SK-N-SH (cell line): Measurements from ENCODE around the gene CCNY.

Source experiments
- CHD2 ChIP-seq: fragments of 150-350 bp; IDR thresholded peaks from 2 replicates; pipeline ENCODE4 v1.6.1; 2018; ENCODE audit warnings: low read length; ENCODE audit not compliant: partially characterized antibody
- ELF1 ChIP-seq: IDR thresholded peaks from 2 replicates; pipeline ENCODE4 v1.4.0; 2012
- EZH2phosphoT487 ChIP-seq: fragments of 200-600 bp; sonication (generic); IDR thresholded peaks from 2 replicates; pipeline ENCODE4 v1.6.1; 2017; ENCODE audit warnings: low read depth, mixed run types, mild to moderate bottlenecking, antibody characterized with exemption, moderate library complexity, borderline replicate concordance
- GABPA ChIP-seq: IDR thresholded peaks from 2 replicates; pipeline ENCODE4 v1.4.0; 2012; ENCODE audit warnings: low read depth, mild to moderate bottlenecking
- MEF2A ChIP-seq: IDR thresholded peaks from 2 replicates; pipeline ENCODE4 v1.4.0; 2012; ENCODE audit warnings: low read depth, borderline replicate concordance
- MXI1 ChIP-seq: IDR thresholded peaks from 2 replicates; pipeline ENCODE4 v1.6.1; 2012; ENCODE audit warnings: mild to moderate bottlenecking, low read depth, low read length, improper control_type of control experiment
- RAD21 ChIP-seq: IDR thresholded peaks from 2 replicates; pipeline ENCODE4 v1.6.1; 2012; ENCODE audit warnings: mild to moderate bottlenecking, low read length
- SMC3 ChIP-seq: IDR thresholded peaks from 2 replicates; pipeline ENCODE4 v1.6.1; 2012; ENCODE audit warnings: low read depth, low read length, improper control_type of control experiment
- TEAD4 ChIP-seq: IDR thresholded peaks from 2 replicates; pipeline ENCODE4 v1.4.0; 2012; ENCODE audit warnings: mild to moderate bottlenecking, borderline replicate concordance; ENCODE audit not compliant: insufficient read depth
- TF ChIP-seq, protein P1 (sequence below): fragments of 200-600 bp; sonication (generic); IDR thresholded peaks from 2 replicates; pipeline ENCODE4 v1.6.1; 2017; ENCODE audit warnings: antibody characterized with exemption, mild to moderate bottlenecking, moderate library complexity
- TF ChIP-seq, protein P2 (sequence below): fragments of 150-350 bp; IDR thresholded peaks from 2 replicates; pipeline ENCODE4 v1.6.1; 2017; ENCODE audit warnings: antibody characterized with exemption, low read length, low read depth, borderline replicate concordance
- TF ChIP-seq, protein P3 (sequence below): IDR thresholded peaks from 2 replicates; pipeline ENCODE4 v1.4.0; 2012; ENCODE audit warnings: low read depth, borderline replicate concordance
- TF ChIP-seq, protein P4 (sequence below): IDR thresholded peaks from 2 replicates; pipeline ENCODE4 v1.4.0; 2012; ENCODE audit warnings: low read depth, borderline replicate concordance
- TF ChIP-seq, protein P5 (sequence below): IDR thresholded peaks from 2 replicates; pipeline ENCODE4 v1.4.0; 2012; ENCODE audit warnings: low read depth

DNA sequence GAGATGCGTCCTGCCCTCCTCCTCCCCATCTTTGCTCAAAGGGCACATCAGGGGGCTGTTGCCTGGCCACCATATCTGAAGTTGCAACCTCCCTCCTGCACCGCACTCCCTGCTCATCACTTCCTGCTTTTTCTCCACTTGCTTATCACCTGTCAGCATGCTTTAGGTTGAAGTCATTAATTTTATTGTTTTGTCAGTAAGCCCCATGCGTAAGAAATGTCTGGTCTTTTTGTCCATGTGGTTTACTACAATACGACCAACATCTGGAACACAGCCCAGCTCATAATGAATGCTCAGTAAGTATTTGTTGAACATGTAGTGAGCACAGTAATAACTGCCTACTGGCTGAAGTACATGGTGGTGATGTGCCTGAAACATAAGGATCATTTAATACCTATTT is 197.3 kb downstream of the CCNY start:
- TF ChIP-seq, protein P1, sequence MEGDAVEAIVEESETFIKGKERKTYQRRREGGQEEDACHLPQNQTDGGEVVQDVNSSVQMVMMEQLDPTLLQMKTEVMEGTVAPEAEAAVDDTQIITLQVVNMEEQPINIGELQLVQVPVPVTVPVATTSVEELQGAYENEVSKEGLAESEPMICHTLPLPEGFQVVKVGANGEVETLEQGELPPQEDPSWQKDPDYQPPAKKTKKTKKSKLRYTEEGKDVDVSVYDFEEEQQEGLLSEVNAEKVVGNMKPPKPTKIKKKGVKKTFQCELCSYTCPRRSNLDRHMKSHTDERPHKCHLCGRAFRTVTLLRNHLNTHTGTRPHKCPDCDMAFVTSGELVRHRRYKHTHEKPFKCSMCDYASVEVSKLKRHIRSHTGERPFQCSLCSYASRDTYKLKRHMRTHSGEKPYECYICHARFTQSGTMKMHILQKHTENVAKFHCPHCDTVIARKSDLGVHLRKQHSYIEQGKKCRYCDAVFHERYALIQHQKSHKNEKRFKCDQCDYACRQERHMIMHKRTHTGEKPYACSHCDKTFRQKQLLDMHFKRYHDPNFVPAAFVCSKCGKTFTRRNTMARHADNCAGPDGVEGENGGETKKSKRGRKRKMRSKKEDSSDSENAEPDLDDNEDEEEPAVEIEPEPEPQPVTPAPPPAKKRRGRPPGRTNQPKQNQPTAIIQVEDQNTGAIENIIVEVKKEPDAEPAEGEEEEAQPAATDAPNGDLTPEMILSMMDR, result no peak
- TF ChIP-seq RAD21 (no peak), CHD2 (no peak), EZH2phosphoT487 (no peak), ELF1 (no peak), MEF2A (no peak), TEAD4 (no peak), SMC3 (no peak), GABPA (no peak), MXI1 (peak; percentile 41; the same call in 1 of the 2 replicates)
- TF ChIP-seq, protein P2, sequence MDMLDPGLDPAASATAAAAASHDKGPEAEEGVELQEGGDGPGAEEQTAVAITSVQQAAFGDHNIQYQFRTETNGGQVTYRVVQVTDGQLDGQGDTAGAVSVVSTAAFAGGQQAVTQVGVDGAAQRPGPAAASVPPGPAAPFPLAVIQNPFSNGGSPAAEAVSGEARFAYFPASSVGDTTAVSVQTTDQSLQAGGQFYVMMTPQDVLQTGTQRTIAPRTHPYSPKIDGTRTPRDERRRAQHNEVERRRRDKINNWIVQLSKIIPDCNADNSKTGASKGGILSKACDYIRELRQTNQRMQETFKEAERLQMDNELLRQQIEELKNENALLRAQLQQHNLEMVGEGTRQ, result no peak
- TF ChIP-seq, protein P3, sequence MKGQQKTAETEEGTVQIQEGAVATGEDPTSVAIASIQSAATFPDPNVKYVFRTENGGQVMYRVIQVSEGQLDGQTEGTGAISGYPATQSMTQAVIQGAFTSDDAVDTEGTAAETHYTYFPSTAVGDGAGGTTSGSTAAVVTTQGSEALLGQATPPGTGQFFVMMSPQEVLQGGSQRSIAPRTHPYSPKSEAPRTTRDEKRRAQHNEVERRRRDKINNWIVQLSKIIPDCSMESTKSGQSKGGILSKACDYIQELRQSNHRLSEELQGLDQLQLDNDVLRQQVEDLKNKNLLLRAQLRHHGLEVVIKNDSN, result no peak
- TF ChIP-seq, protein P4, sequence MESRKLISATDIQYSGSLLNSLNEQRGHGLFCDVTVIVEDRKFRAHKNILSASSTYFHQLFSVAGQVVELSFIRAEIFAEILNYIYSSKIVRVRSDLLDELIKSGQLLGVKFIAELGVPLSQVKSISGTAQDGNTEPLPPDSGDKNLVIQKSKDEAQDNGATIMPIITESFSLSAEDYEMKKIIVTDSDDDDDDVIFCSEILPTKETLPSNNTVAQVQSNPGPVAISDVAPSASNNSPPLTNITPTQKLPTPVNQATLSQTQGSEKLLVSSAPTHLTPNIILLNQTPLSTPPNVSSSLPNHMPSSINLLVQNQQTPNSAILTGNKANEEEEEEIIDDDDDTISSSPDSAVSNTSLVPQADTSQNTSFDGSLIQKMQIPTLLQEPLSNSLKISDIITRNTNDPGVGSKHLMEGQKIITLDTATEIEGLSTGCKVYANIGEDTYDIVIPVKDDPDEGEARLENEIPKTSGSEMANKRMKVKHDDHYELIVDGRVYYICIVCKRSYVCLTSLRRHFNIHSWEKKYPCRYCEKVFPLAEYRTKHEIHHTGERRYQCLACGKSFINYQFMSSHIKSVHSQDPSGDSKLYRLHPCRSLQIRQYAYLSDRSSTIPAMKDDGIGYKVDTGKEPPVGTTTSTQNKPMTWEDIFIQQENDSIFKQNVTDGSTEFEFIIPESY, result no peak
- TF ChIP-seq, protein P5, sequence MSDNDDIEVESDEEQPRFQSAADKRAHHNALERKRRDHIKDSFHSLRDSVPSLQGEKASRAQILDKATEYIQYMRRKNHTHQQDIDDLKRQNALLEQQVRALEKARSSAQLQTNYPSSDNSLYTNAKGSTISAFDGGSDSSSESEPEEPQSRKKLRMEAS, result no peak
